ENCODE data around the gene OR52N2.

Gene OR52N2

GRCh38 chr11:5807580-5807979 is 1.1 kb upstream of the OR52N2 start:
- no peaks in the 10 kb centered on the region for H3K4me1 ChIP-seq (ENCODE audit: insufficient read depth, low read length, severe bottlenecking)
- TF ChIP-seq CTCF (IDR thresholded peaks at IDR 0.05; ENCODE audit: low read length) (no peak), EZH2 (IDR thresholded peaks at IDR 0.05; ENCODE audit: borderline replicate concordance, low read length) (no peak)
- H4K20me1 ChIP-seq (ENCODE audit: insufficient read depth, low read length), result no peaks in the 10 kb centered on the region
- H3F3A ChIP-seq (ENCODE audit: insufficient read depth, low read length), result no peaks in the 10 kb centered on the region
- no peaks in the 10 kb centered on the region for H3K79me2 ChIP-seq (ENCODE audit: insufficient read depth, low read length)
- no peak overlapping the region for H3K27ac ChIP-seq (ENCODE audit: low read depth, low read length, poor library complexity, severe bottlenecking)
- H3K9me2 ChIP-seq (ENCODE audit: low read depth, low read length), result no peaks in the 10 kb centered on the region
- H3K36me3 ChIP-seq (ENCODE audit: insufficient read depth, low read length), result no peaks in the 10 kb centered on the region
- no peak overlapping the region for H2AFZ ChIP-seq (ENCODE audit: low read length)
- H3K9ac ChIP-seq (ENCODE audit: low read length), result no peak overlapping the region
- H3K4me3 ChIP-seq (ENCODE audit: low read depth, low read length, poor library complexity, severe bottlenecking), result no peak overlapping the region
- no peak overlapping the region for H3K4me2 ChIP-seq (ENCODE audit: low read length)
- H3K9me3 ChIP-seq (ENCODE audit: low read length), result no peaks in the 10 kb centered on the region
- no peaks in the 10 kb centered on the region for H3K27me3 ChIP-seq (ENCODE audit: insufficient read depth, low read length)

GRCh38 chr11:5809122-5809519 is 397 bp downstream of the OR52N2 start:
- H3K4me1 ChIP-seq (ENCODE audit: insufficient read depth, low read length, severe bottlenecking), result no peaks in the 10 kb centered on the region
- H3K36me3 ChIP-seq (ENCODE audit: insufficient read depth, low read length), result no peaks in the 10 kb centered on the region
- H2AFZ ChIP-seq (ENCODE audit: low read length), result no peak overlapping the region
- H3K4me2 ChIP-seq (ENCODE audit: low read length), result no peak overlapping the region
- no peak overlapping the region for H3K4me3 ChIP-seq (ENCODE audit: low read depth, low read length, poor library complexity, severe bottlenecking)
- no peaks in the 10 kb centered on the region for H4K20me1 ChIP-seq (ENCODE audit: insufficient read depth, low read length)
- no peak overlapping the region for H3K27ac ChIP-seq (ENCODE audit: low read depth, low read length, poor library complexity, severe bottlenecking)
- no peaks in the 10 kb centered on the region for H3K9me2 ChIP-seq (ENCODE audit: low read depth, low read length)
- H3K27me3 ChIP-seq (ENCODE audit: insufficient read depth, low read length), result no peaks in the 10 kb centered on the region
- H3K9me3 ChIP-seq (ENCODE audit: low read length), result no peaks in the 10 kb centered on the region
- TF ChIP-seq EZH2 (IDR thresholded peaks at IDR 0.05; ENCODE audit: borderline replicate concordance, low read length) (no peak), CTCF (IDR thresholded peaks at IDR 0.05; ENCODE audit: low read length) (no peak)
- H3F3A ChIP-seq (ENCODE audit: insufficient read depth, low read length), result no peaks in the 10 kb centered on the region
- H3K79me2 ChIP-seq (ENCODE audit: insufficient read depth, low read length), result no peaks in the 10 kb centered on the region
- no peak overlapping the region for H3K9ac ChIP-seq (ENCODE audit: low read length)

- Histone ChIP-seq H3F3A (ENCODE audit: insufficient read depth, low read length) (no peaks in the 10 kb centered on the region), H3K9me2 (ENCODE audit: low read depth, low read length) (no peaks in the 10 kb centered on the region), H2AFZ (ENCODE audit: low read length) (no peak overlapping the region), H3K4me3 (ENCODE audit: low read depth, low read length, poor library complexity, severe bottlenecking) (no peak overlapping the region), H3K9me3 (ENCODE audit: low read length) (no peaks in the 10 kb centered on the region), H4K20me1 (ENCODE audit: insufficient read depth, low read length) (no peaks in the 10 kb centered on the region), H3K27me3 (ENCODE audit: insufficient read depth, low read length) (no peaks in the 10 kb centered on the region), H3K4me2 (ENCODE audit: low read length) (no peak overlapping the region), H3K9ac (ENCODE audit: low read length) (no peak overlapping the region), H3K27ac (ENCODE audit: low read depth, low read length, poor library complexity, severe bottlenecking) (no peak overlapping the region), H3K4me1 (ENCODE audit: insufficient read depth, low read length, severe bottlenecking) (no peaks in the 10 kb centered on the region), H3K79me2 (ENCODE audit: insufficient read depth, low read length) (no peaks in the 10 kb centered on the region), H3K36me3 (ENCODE audit: insufficient read depth, low read length) (no peaks in the 10 kb centered on the region)
- no peak for TF ChIP-seq EZH2 (IDR thresholded peaks at IDR 0.05; ENCODE audit: borderline replicate concordance, low read length)
- TF ChIP-seq CTCF (IDR thresholded peaks at IDR 0.05; ENCODE audit: low read length), result no peak
These were observed 1.4 kb downstream of the OR52N2 start for GRCh38 chr11:5809905-5810795.

Data from OCI-LY1 (cell line).